HG02759 (cell line): Measurements from ENCODE around the gene SEPTIN5.

Experiments used
- ATAC-seq: cut with Tn5 transposase; IDR thresholded peaks from one replicate; pipeline ENCODE4 v1.9.1; 2021; ENCODE audit warnings: mild to moderate bottlenecking, moderate library complexity; ENCODE audit not compliant: unreplicated experiment

SEPTIN5 gene

GRCh38 chr22:19731361-19732135 is 17.2 kb downstream of the SEPTIN5 start:
- ATAC-seq: no peak

GRCh38 chr22:19732403-19733113 is 18.3 kb downstream of the SEPTIN5 start:
- no peak for ATAC-seq

GRCh38 chr22:19733755-19734154 is 19.5 kb downstream of the SEPTIN5 start:
- no peak for ATAC-seq

GRCh38 chr22:19734163-19734562 is 19.9 kb downstream of the SEPTIN5 start:
- no peak for ATAC-seq

GRCh38 chr22:19734837-19735382 is 20.6 kb downstream of the SEPTIN5 start:
- no peak for ATAC-seq

GRCh38 chr22:19735665-19736510 is 21.6 kb downstream of the SEPTIN5 start:
- ATAC-seq: no peak

GRCh38 chr22:19737846-19738663 is 23.8 kb downstream of the SEPTIN5 start:
- no peak for ATAC-seq

GRCh38 chr22:19738664-19739447 is 24.6 kb downstream of the SEPTIN5 start:
- no peak for ATAC-seq

- ATAC-seq: no peak
These were observed 25.2 kb downstream of the SEPTIN5 start for GRCh38 chr22:19739448-19739895.

- ATAC-seq: no peak
These were observed 25.7 kb downstream of the SEPTIN5 start for GRCh38 chr22:19739911-19740449.

- no peak for ATAC-seq
These were observed 26.3 kb downstream of the SEPTIN5 start for GRCh38 chr22:19740586-19740985.

- ATAC-seq: no peak
These were observed 26.8 kb downstream of the SEPTIN5 start for GRCh38 chr22:19741053-19741452.

- no peak for ATAC-seq
These were observed 28.1 kb downstream of the SEPTIN5 start for GRCh38 chr22:19742160-19743066.

GRCh38 chr22:19743081-19743480 is 28.8 kb downstream of the SEPTIN5 start:
- ATAC-seq: no peak

- ATAC-seq: no peak
These were observed 29.3 kb downstream of the SEPTIN5 start for GRCh38 chr22:19743651-19744050.

GRCh38 chr22:19744350-19745006 is 30.2 kb downstream of the SEPTIN5 start:
- no peak for ATAC-seq
